ENCODE measurements around the gene TMEM179. TPM values are rescaled to one million over a fixed set of nuclear protein-coding genes. Genes with fewer than 3 reads are reported as not detected.

The TMEM179 gene
- total RNA-seq, 1 donor from 2014 or later, result 0.75 TPM

GRCh38 chr14:104546591-104547309 lies 57.8 kb downstream of the TMEM179 start:
- no peaks in the 10 kb centered on the region for H3K9me3 Mint-ChIP-seq (ENCODE audit: low read depth)
- no peak overlapping the region for H3K27ac Mint-ChIP-seq (ENCODE audit: unreplicated experiment)
- H3K36me3 Mint-ChIP-seq (ENCODE audit: low read depth), result no peaks in the 10 kb centered on the region
- peaks cover 48% of the 10 kb centered on the region for H3K27me3 Mint-ChIP-seq (ENCODE audit: low read depth)
- no peak for TF ChIP-seq CTCF (IDR thresholded peaks at IDR 0.05)
- no peaks in the 10 kb centered on the region for H3K4me1 Mint-ChIP-seq (ENCODE audit: low read depth)
- DNase-seq (ENCODE audit: low spot score), result no peak
- no peak overlapping the region for H3K4me3 Mint-ChIP-seq (ENCODE audit: unreplicated experiment)

- H3K36me3 Mint-ChIP-seq (ENCODE audit: low read depth), result no peaks in the 10 kb centered on the region
- no peaks in the 10 kb centered on the region for H3K9me3 Mint-ChIP-seq (ENCODE audit: low read depth)
- no peaks in the 10 kb centered on the region for H3K4me1 Mint-ChIP-seq (ENCODE audit: low read depth)
- peaks cover 47% of the 10 kb centered on the region for H3K27me3 Mint-ChIP-seq (ENCODE audit: low read depth)
- no peak for DNase-seq (ENCODE audit: low spot score)
- no peak overlapping the region for H3K27ac Mint-ChIP-seq (ENCODE audit: unreplicated experiment)
- TF ChIP-seq CTCF (IDR thresholded peaks at IDR 0.05), result no peak
- H3K4me3 Mint-ChIP-seq (ENCODE audit: unreplicated experiment), result no peak overlapping the region
Observed at GRCh38 chr14:104545942-104546501, 58.5 kb downstream of the TMEM179 start.

GRCh38 chr14:104545151-104545941 lies 59.2 kb downstream of the TMEM179 start:
- Mint-ChIP-seq H3K36me3 (ENCODE audit: low read depth) (no peaks in the 10 kb centered on the region), H3K4me3 (ENCODE audit: unreplicated experiment) (no peak overlapping the region)

GRCh38 chr14:104544362-104544961 lies 60.1 kb downstream of the TMEM179 start:
- no peak for TF ChIP-seq CTCF (IDR thresholded peaks at IDR 0.05)
- H3K4me1 Mint-ChIP-seq (ENCODE audit: low read depth), result no peaks in the 10 kb centered on the region
- no peaks in the 10 kb centered on the region for H3K36me3 Mint-ChIP-seq (ENCODE audit: low read depth)
- H3K27ac Mint-ChIP-seq (ENCODE audit: unreplicated experiment), result no peak overlapping the region
- H3K27me3 Mint-ChIP-seq (ENCODE audit: low read depth), result peaks cover 41% of the 10 kb centered on the region
- no peak overlapping the region for H3K4me3 Mint-ChIP-seq (ENCODE audit: unreplicated experiment)
- DNase-seq (ENCODE audit: low spot score), result no peak
- no peaks in the 10 kb centered on the region for H3K9me3 Mint-ChIP-seq (ENCODE audit: low read depth)

More at GRCh38 chr14:104545151-104545941, 59.2 kb downstream of the TMEM179 start:
- Mint-ChIP-seq H3K9me3 (ENCODE audit: low read depth) (no peaks in the 10 kb centered on the region), H3K4me1 (ENCODE audit: low read depth) (no peaks in the 10 kb centered on the region), H3K27ac (ENCODE audit: unreplicated experiment) (no peak overlapping the region), H3K27me3 (ENCODE audit: low read depth) (peaks cover 42% of the 10 kb centered on the region)
- no peak for TF ChIP-seq CTCF (IDR thresholded peaks at IDR 0.05)
- peak; percentile 65 for DNase-seq (ENCODE audit: low spot score)
